CD14-positive monocyte (primary cell): ENCODE data around the gene GTF2F2. TPM values are rescaled to one million over a fixed set of nuclear protein-coding genes. Genes with fewer than 3 reads are reported as not detected.
A peak's percentile ranks its signal among the peaks of the same experiment; 100 is the strongest.

Experiments used
- DNase-seq, 3 donors: peaks; one replicate each; pipeline ENCODE4 v3.0.0-alpha.2; 2011 to 2022
- H2AFZ ChIP-seq: 2 replicates; pipeline ENCODE4 v1.6.0; 2012; ENCODE audit warnings: mild to moderate bottlenecking, low read depth, low read length, inconsistent platforms; ENCODE audit not compliant: insufficient read depth, poor library complexity, severe bottlenecking
- H3K27ac ChIP-seq, 2 donors: 1 replicate in 1 of 2; 2 replicates in 1 of 2; pipeline ENCODE4 v1.5.1; 2012 to 2013; ENCODE audit warnings: low read length in 2 of 2, control low read depth in 1 of 2, inconsistent platforms in 1 of 2, low read depth in 1 of 2, mild to moderate bottlenecking in 1 of 2
- H3K27me3 ChIP-seq, 2 donors: one replicate each; pipeline versions ENCODE4 v1.6.0 to v1.6.1; 2011 to 2013; ENCODE audit warnings: low read length in 2 of 2; ENCODE audit not compliant: control insufficient read depth in 2 of 2, insufficient read depth in 2 of 2
- H3K36me3 ChIP-seq, 2 donors: replicated peaks in 1 of 2; 1 replicate in 1 of 2; 2 replicates in 1 of 2; pipeline versions ENCODE4 v1.5.1 to v1.6.1; 2012 to 2013; ENCODE audit warnings: low read length in 2 of 2, control low read depth in 1 of 2, inconsistent platforms in 1 of 2, mild to moderate bottlenecking in 1 of 2; ENCODE audit not compliant: insufficient read depth in 2 of 2, control insufficient read depth in 1 of 2
- H3K4me1 ChIP-seq, 2 donors: 1 replicate in 1 of 2; 2 replicates in 1 of 2; pipeline versions ENCODE4 v1.5.1 to v1.6.1; 2012 to 2013; ENCODE audit warnings: low read length in 2 of 2, control low read depth in 1 of 2, inconsistent platforms in 1 of 2, mild to moderate bottlenecking in 1 of 2, moderate library complexity in 1 of 2; ENCODE audit not compliant: insufficient read depth in 2 of 2, control insufficient read depth in 1 of 2
- H3K4me2 ChIP-seq: replicated peaks from 2 replicates; pipeline ENCODE3; 2012; ENCODE audit warnings: low read length, moderate library complexity, mild to moderate bottlenecking; ENCODE audit not compliant: poor library complexity, severe bottlenecking; ENCODE audit errors: extremely low read depth
- H3K4me3 ChIP-seq, 3 experiments: fragments of 200-600 bp in 1 of 3; sonication (generic) in 1 of 3; replicated peaks in 1 of 3; 1 replicate in 2 of 3; 2 replicates in 1 of 3; pipeline ENCODE4 v1.5.1; 2011 to 2013; ENCODE audit warnings: low read length in 3 of 3, mild to moderate bottlenecking in 3 of 3, control low read depth in 2 of 3, low read depth in 2 of 3, inconsistent platforms in 1 of 3, moderate library complexity in 1 of 3
- H3K79me2 ChIP-seq: 2 replicates; pipeline ENCODE4 v1.6.0; 2012; ENCODE audit warnings: mild to moderate bottlenecking, control low read depth, inconsistent platforms, low read length, moderate library complexity; ENCODE audit not compliant: insufficient read depth
- H3K9ac ChIP-seq: 2 replicates; pipeline ENCODE4 v1.6.0; 2017; ENCODE audit warnings: low read length, mild to moderate bottlenecking; ENCODE audit not compliant: insufficient read depth, poor library complexity, severe bottlenecking
- H3K9me3 ChIP-seq, 2 donors: replicated peaks in 1 of 2; 1 replicate in 1 of 2; 2 replicates in 1 of 2; pipeline versions ENCODE4 v1.5.1 to v1.6.1; 2012 to 2013; ENCODE audit warnings: low read length in 2 of 2, control low read depth in 1 of 2; ENCODE audit not compliant: control insufficient read depth in 1 of 2, insufficient read depth in 1 of 2
- H4K20me1 ChIP-seq: 2 replicates; pipeline ENCODE4 v1.6.0; 2012; ENCODE audit warnings: mild to moderate bottlenecking, low read length, control low read depth, moderate library complexity; ENCODE audit not compliant: insufficient read depth
- H3K27ac Mint-ChIP-seq, 7 donors: one replicate each; pipeline ENCODE4 v1.8.0; 2020; ENCODE audit warnings: mild to moderate bottlenecking in 7 of 7, mixed read lengths in 7 of 7, moderate library complexity in 6 of 7, inconsistent platforms in 2 of 7
- H3K27me3 Mint-ChIP-seq, 3 donors: one replicate each; pipeline ENCODE4 v1.8.0; 2021 to 2022; ENCODE audit warnings: low read depth in 3 of 3, mild to moderate bottlenecking in 3 of 3, mixed read lengths in 3 of 3, moderate library complexity in 3 of 3, inconsistent platforms in 1 of 3
- H3K36me3 Mint-ChIP-seq, 2 donors: one replicate each; pipeline ENCODE4 v1.8.0; 2020; ENCODE audit warnings: mixed read lengths in 2 of 2, inconsistent platforms in 1 of 2, mild to moderate bottlenecking in 1 of 2
- H3K4me1 Mint-ChIP-seq: one replicate; pipeline ENCODE4 v1.8.0; 2020; ENCODE audit warnings: mild to moderate bottlenecking, mixed read lengths
- H3K4me3 Mint-ChIP-seq, 2 donors: one replicate each; pipeline ENCODE4 v1.8.0; 2020; ENCODE audit warnings: mild to moderate bottlenecking in 2 of 2, mixed read lengths in 2 of 2, moderate library complexity in 1 of 2
- H3K9me3 Mint-ChIP-seq, 7 donors: one replicate each; pipeline ENCODE4 v1.8.0; 2020 to 2022; ENCODE audit warnings: mixed read lengths in 7 of 7, mild to moderate bottlenecking in 6 of 7, moderate library complexity in 6 of 7, inconsistent platforms in 2 of 7
- CTCF ChIP-seq: fragments of 200-600 bp; IDR thresholded peaks from one replicate; pipeline ENCODE4 v1.8.0; 2022; ENCODE audit warnings: antibody characterized with exemption, mild to moderate bottlenecking
- WGBS: methylation state at CpG from one replicate; pipeline ENCODE4 v1.1.5; 2013; ENCODE audit warnings: missing lambda C conversion rate; ENCODE audit not compliant: insufficient coverage; 5-methylcytosine and 5-hydroxymethylcytosine counted together
- intact Hi-C, 2 donors: fragments of 100-400 bp; cut with micrococcal nuclease; formaldehyde crosslinking; loops; one replicate each; pipeline versions ENCODE4 v1.15.0 to v1.15.1; 2023
- polyA plus RNA-seq, 3 donors: library from polyadenylated mRNA; depleted of rRNA in 1 of 3; unstranded in 2 of 3; stranded (reverse) in 1 of 3; fragments of 300-500 nt in 2 of 3; fragments of >200 nt in 1 of 3; fragmentation: Illumina TruSeq in 2 of 3; gene quantifications; 1 replicate in 2 of 3; 2 replicates in 1 of 3; pipeline ENCODE4 v1.2.3, GENCODE V29; 2012 to 2021

The GTF2F2 gene
- polyA plus RNA-seq, 3 donors, result 8.1 to 10.4 (median 8.5) TPM

GRCh38 chr13:45325806-45326205 is 205.5 kb downstream of the GTF2F2 start:
- Histone ChIP-seq H3K79me2 (peaks cover under 1% of the 10 kb centered on the region), H3K27me3 (no peaks in the 10 kb centered on the region), H3K27ac (peak overlapping the region in 1 of 2 donors; percentile 28), H3K4me2 (no peak overlapping the region), H3K9ac (no peak overlapping the region), H3K4me1 (peaks cover 50 to 54% of the 10 kb centered on the region in 2 donors), H3K36me3 (no peaks in the 10 kb centered on the region), H4K20me1 (no peaks in the 10 kb centered on the region), H3K4me3 (no peak overlapping the region), H2AFZ (peak overlapping the region; percentile 48), H3K9me3 (no peaks in the 10 kb centered on the region)
- intact Hi-C loops, result no loop called here
- Mint-ChIP-seq H3K4me1 (peaks cover 67% of the 10 kb centered on the region), H3K27me3 (peaks cover 0 to 6% (median 3%) of the 10 kb centered on the region in 3 donors), H3K9me3 (peaks cover 0 to 3% (median 0%) of the 10 kb centered on the region in 7 donors), H3K36me3 (peaks cover 0 to 7% of the 10 kb centered on the region in 2 donors), H3K4me3 (peak overlapping the region in 1 of 2 donors; percentile 11), H3K27ac (peak overlapping the region in 6 of 7 donors; percentile 26 to 70 (median 59))
- DNase-seq, result peak; percentile 29 to 73 (median 34)
- WGBS, result no CpG with 5 or more reads among the region's 4 CpGs
- no peak for TF ChIP-seq CTCF

- DNase-seq, result no peak
- Histone ChIP-seq H3K9ac (no peak overlapping the region), H4K20me1 (no peaks in the 10 kb centered on the region), H3K79me2 (peaks cover 5% of the 10 kb centered on the region), H3K27me3 (no peaks in the 10 kb centered on the region), H3K36me3 (no peaks in the 10 kb centered on the region), H3K9me3 (no peaks in the 10 kb centered on the region), H3K4me3 (no peak overlapping the region), H3K27ac (no peak overlapping the region), H3K4me2 (no peak overlapping the region), H2AFZ (no peak overlapping the region), H3K4me1 (peaks cover 52 to 54% of the 10 kb centered on the region in 2 donors)
- Mint-ChIP-seq H3K36me3 (peaks cover 0 to 8% of the 10 kb centered on the region in 2 donors), H3K4me1 (peaks cover 67% of the 10 kb centered on the region), H3K27me3 (peaks cover 0 to 7% (median 3%) of the 10 kb centered on the region in 3 donors), H3K27ac (peak overlapping the region in 1 of 7 donors; percentile 72), H3K4me3 (no peak overlapping the region), H3K9me3 (peaks cover 0 to 3% (median 0%) of the 10 kb centered on the region in 7 donors)
- no peak for TF ChIP-seq CTCF
- intact Hi-C loops, result no loop called here
- WGBS, result 77% methylated on average over 3 of the region's 9 CpGs
These were observed 207.1 kb downstream of the GTF2F2 start for GRCh38 chr13:45327253-45327955.
